Neural progenitor cell (in vitro differentiated cells): ENCODE measurements around the gene APCDD1L.

ENCODE experiments used
- CTCF ChIP-seq: fragments of 200-600 bp; sonication (generic); IDR thresholded peaks from 2 replicates; pipeline ENCODE4 v1.5.1; 2017; ENCODE audit warnings: antibody characterized with exemption, mild to moderate bottlenecking
- EZH2 ChIP-seq: fragments of 200-600 bp; sonication (generic); IDR thresholded peaks from 2 replicates; pipeline ENCODE4 v1.6.1; 2017; ENCODE audit warnings: antibody characterized with exemption, mild to moderate bottlenecking, moderate library complexity
- EZH2phosphoT487 ChIP-seq: fragments of 200-600 bp; sonication (generic); IDR thresholded peaks from 2 replicates; pipeline ENCODE4 v1.6.1; 2017; ENCODE audit warnings: antibody characterized with exemption

- no peak for TF ChIP-seq CTCF
- no peak for TF ChIP-seq EZH2
- TF ChIP-seq EZH2phosphoT487 = no peak
Measured at GRCh38 chr20:58429303-58429702, 85.9 kb downstream of the APCDD1L start.
